Endometrial microvascular endothelial cells (primary cell): ENCODE results near the gene TNS2. TPM values are rescaled to one million over a fixed set of nuclear protein-coding genes. Genes with fewer than 3 reads are reported as not detected.
"Not testable (repeated sequence)": the region's sequence is repeated elsewhere in the genome, so short reads cannot be mapped to it uniquely, and the experiment has no call there.

Experiments
- in situ Hi-C: cut with HindIII; loops from 2 replicates; pipeline ENCODE4 v1.10.0; 2017; ENCODE audit warnings: low sequenced_read_pairs, low pct_unique_long_range_greater_than_20kb; ENCODE audit errors: inconsistent ontology term
- total RNA-seq: library from RNA; depleted of rRNA; stranded (reverse); fragments of >200 nt; gene quantifications from one replicate; pipeline ENCODE4 v1.2.3, GENCODE V29; 2015; ENCODE audit errors: inconsistent ontology term

TNS2 gene
- total RNA-seq, result 43.2 TPM

GRCh38 chr12:53049571-53050318, at the start of gene TNS2:
TNS2 (plus strand) TSS chr12:53050065; CDS start chr12:53050186, 121 bp downstream.
- in situ Hi-C loops, result no loop called here

- in situ Hi-C loops, result no loop called here
Observed at GRCh38 chr12:53004178-53004577, 45.7 kb upstream of the TNS2 start.

- in situ Hi-C loops, result no loop called here
Observed at GRCh38 chr12:53004582-53004981, 45.3 kb upstream of the TNS2 start.

GRCh38 chr12:53005215-53005985, 44.5 kb upstream of the TNS2 start:
- in situ Hi-C loops, result no loop called here

GRCh38 chr12:53005986-53006809, 43.7 kb upstream of the TNS2 start, which contains the start of gene EIF4B:
EIF4B (plus strand) TSS chr12:53006456; CDS start chr12:53006484, 28 bp downstream.
- in situ Hi-C loops, result no loop called here

- in situ Hi-C loops, result no loop called here
Observed at GRCh38 chr12:53006810-53007309, 43.0 kb upstream of the TNS2 start.

- in situ Hi-C loops, result no loop called here
Observed at GRCh38 chr12:53007343-53007742, 42.5 kb upstream of the TNS2 start.

GRCh38 chr12:53008760-53009159, 41.1 kb upstream of the TNS2 start:
- in situ Hi-C loops, result not testable (repeated sequence)

- in situ Hi-C loops, result no loop called here
Observed at GRCh38 chr12:53010955-53011354, 38.9 kb upstream of the TNS2 start.

- in situ Hi-C loops, result no loop called here
Observed at GRCh38 chr12:53011889-53012288, 38.0 kb upstream of the TNS2 start.

- in situ Hi-C loops, result no loop called here
Observed at GRCh38 chr12:53012928-53013327, 36.9 kb upstream of the TNS2 start.

GRCh38 chr12:53014709-53015108, 35.2 kb upstream of the TNS2 start:
- in situ Hi-C loops, result no loop called here

- in situ Hi-C loops, result no loop called here
Observed at GRCh38 chr12:53025250-53025649, 24.6 kb upstream of the TNS2 start.

GRCh38 chr12:53027014-53027413, 22.9 kb upstream of the TNS2 start:
- in situ Hi-C loops, result not testable (repeated sequence)

GRCh38 chr12:53031616-53032015, 18.2 kb upstream of the TNS2 start:
- in situ Hi-C loops, result no loop called here

GRCh38 chr12:53033832-53034231, 16.0 kb upstream of the TNS2 start:
- in situ Hi-C loops, result not testable (repeated sequence)

GRCh38 chr12:53034459-53034858, 15.4 kb upstream of the TNS2 start:
- in situ Hi-C loops, result no loop called here

- in situ Hi-C loops, result no loop called here
Observed at GRCh38 chr12:53036802-53037201, 13.1 kb upstream of the TNS2 start.

- in situ Hi-C loops, result no loop called here
Observed at GRCh38 chr12:53039851-53040250, 10.0 kb upstream of the TNS2 start.
